Globus pallidus (tissue), 1 donor: ENCODE data around the gene RRAGD.
A peak's percentile ranks its signal among the peaks of the same experiment; 100 is the strongest.

ENCODE experiments used
- DNase-seq: peaks from one replicate; pipeline ENCODE4 v3.0.0-alpha.2; 2015; ENCODE audit warnings: low spot score

Gene RRAGD

GRCh38 chr6:89412071-89413005, at the start of gene RRAGD:
Gene RRAGD (minus strand): TSS chr6:89412273. CDS start chr6:89411993, 280 bp downstream.
- DNase-seq: peak; percentile 82

- DNase-seq: no peak
Measured at GRCh38 chr6:89460713-89461112, 48.6 kb upstream of the RRAGD start.

- no peak for DNase-seq
Measured at GRCh38 chr6:89459501-89459900, 47.4 kb upstream of the RRAGD start.

- no peak for DNase-seq
Measured at GRCh38 chr6:89458704-89459103, 46.6 kb upstream of the RRAGD start.

- DNase-seq: no peak
Measured at GRCh38 chr6:89454300-89454699, 42.2 kb upstream of the RRAGD start.

GRCh38 chr6:89452281-89452680, 40.2 kb upstream of the RRAGD start:
- DNase-seq: no peak

- DNase-seq: no peak
Measured at GRCh38 chr6:89449193-89449592, 37.1 kb upstream of the RRAGD start.

GRCh38 chr6:89443658-89444057, 31.6 kb upstream of the RRAGD start:
- DNase-seq: no peak

- DNase-seq: no peak
Measured at GRCh38 chr6:89440200-89440599, 28.1 kb upstream of the RRAGD start.

- no peak for DNase-seq
Measured at GRCh38 chr6:89439014-89439413, 26.9 kb upstream of the RRAGD start.

- no peak for DNase-seq
Measured at GRCh38 chr6:89438248-89438647, 26.2 kb upstream of the RRAGD start.

GRCh38 chr6:89436226-89436625, 24.2 kb upstream of the RRAGD start:
- no peak for DNase-seq

- DNase-seq: no peak
Measured at GRCh38 chr6:89434954-89435353, 22.9 kb upstream of the RRAGD start.

- DNase-seq: no peak
Measured at GRCh38 chr6:89434150-89434499, 22.1 kb upstream of the RRAGD start.

GRCh38 chr6:89433252-89434149, 21.4 kb upstream of the RRAGD start:
- no peak for DNase-seq

- DNase-seq: peak; percentile 29
Measured at GRCh38 chr6:89432875-89433251, 20.8 kb upstream of the RRAGD start, which contains the start of gene ANKRD6. Gene ANKRD6 (plus strand): TSS chr6:89433152. CDS start chr6:89566977, 133,825 bp downstream.

- no peak for DNase-seq
Measured at GRCh38 chr6:89430201-89430962, 18.3 kb upstream of the RRAGD start.

- DNase-seq: no peak
Measured at GRCh38 chr6:89416796-89417195, 4.7 kb upstream of the RRAGD start.

GRCh38 chr6:89415185-89415584, 3.1 kb upstream of the RRAGD start:
- no peak for DNase-seq

GRCh38 chr6:89414215-89414614, 2.1 kb upstream of the RRAGD start:
- no peak for DNase-seq

GRCh38 chr6:89413006-89413400, 930 bp upstream of the RRAGD start:
- no peak for DNase-seq
